LHCN-M2 (cell line): ENCODE data around the gene OTUB2. TPM values are rescaled to one million over a fixed set of nuclear protein-coding genes. Genes with fewer than 3 reads are reported as not detected.
A peak's percentile ranks its signal among the peaks of the same experiment; 100 is the strongest.
"Not testable (repeated sequence)": the region's sequence is repeated elsewhere in the genome, so short reads cannot be mapped to it uniquely, and the experiment has no call there.

ENCODE experiments used
- DNase-seq: peaks from one replicate; pipeline ENCODE4 v3.0.0-alpha.2; 2012; ENCODE audit warnings: low read depth
- total RNA-seq: library from RNA; depleted of rRNA; stranded (reverse); fragments of >200 nt; gene quantifications from 2 replicates; pipeline ENCODE4 v1.2.3, GENCODE V29; 2014

The OTUB2 gene
- total RNA-seq, 1 experiment from 2014 or later: 0.69 TPM

DNA sequence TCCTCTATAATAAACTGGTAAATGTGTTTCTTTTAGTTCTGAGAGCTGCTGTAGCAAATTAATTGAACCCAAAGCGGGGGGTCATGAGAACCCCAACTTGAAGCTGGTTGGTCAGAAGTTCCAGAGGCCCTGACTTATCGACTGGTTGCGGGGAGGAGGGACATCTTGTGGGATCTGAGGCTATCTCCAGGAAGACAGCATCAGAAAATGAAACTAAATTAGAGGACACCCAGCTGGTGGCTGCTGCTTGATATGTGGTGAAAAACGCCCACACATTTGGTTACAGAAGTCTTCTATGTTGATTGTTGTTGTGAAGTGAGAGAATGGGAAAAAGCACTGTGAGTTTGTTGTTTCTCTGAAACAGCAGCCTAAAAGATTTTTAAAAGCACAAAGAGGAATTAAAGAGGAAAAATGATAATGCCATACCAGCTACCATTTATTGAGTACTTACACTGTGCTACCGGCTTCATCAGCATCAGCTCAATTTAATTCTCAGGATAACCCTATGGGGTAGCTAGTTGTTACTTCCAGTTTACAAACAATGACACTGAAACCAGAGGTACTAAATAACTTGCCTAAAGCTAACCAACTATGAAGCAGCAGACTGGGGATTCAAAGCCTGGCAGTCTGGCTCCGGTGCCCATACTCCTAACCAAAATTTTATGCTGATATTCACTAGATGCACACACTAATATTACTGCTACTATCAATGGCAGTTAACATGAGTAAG, 30.6 kb downstream of the OTUB2 start:
- no peak for DNase-seq

DNA sequence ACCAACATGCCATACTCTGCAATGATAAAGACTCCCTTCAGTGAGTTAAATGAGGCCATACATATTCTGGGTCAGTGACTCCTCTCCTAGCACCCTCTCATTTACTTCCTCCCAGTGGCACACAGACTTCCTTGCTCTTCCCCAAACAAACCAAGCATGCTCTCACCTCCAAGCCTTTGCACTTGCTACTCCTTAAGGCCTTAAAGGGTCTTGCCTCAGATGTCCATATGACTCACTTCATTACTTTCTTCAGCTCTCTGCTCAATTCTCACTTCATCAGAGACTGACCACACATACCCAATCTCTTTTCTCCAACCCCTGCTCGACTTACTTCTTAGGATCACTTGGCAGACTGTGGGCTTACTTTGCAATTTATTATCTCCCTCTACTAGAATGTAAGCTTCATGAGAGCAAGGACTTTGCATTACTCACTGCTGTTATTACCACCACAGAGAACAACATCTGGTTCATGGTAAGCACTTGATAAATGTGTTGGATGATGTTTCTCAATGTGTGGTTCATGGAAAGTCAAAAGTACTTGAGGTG, 32.1 kb downstream of the OTUB2 start:
- no peak for DNase-seq

DNA sequence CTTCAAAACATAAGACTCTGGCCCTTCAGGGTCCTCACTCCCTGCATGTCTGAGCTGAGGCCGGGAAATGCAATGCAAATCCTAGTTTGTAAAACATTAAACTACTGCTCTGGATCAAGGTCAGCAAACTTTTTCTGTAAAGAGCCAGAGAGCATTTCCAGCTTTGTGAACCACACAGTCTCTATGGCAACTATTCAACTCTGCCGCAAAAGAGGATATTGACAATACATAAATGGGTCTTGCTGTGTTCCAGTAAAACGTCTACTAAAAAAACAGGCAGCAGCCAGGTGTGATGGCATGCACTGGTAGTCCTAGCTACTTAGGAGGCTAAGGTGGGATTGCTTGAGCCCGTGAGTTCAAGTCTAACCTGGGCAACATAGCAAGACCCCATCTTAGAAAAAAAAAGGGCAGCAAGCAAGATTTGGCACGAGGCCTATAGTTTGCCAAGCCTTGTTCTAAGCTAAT, 32.6 kb downstream of the OTUB2 start:
- no peak for DNase-seq

DNA sequence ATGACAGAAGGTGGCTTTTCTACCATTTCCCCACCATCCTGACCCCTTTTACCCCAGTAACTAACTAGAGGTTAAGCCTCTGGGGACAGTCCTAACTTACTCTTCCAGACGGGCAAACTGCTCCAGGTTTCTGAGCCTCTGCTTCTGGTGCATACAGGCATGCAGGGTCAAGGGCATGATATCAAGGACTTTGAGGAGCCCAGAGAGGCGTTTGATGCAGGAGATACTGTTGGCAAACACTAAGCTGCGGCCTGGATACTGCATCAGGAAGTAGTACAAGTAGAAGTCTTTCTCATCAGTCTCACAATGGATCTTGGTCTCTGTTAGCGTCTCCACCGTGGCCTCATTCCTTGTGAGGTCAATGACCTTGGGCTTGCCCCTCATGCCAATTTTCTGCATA, 33.9 kb downstream of the OTUB2 start:
- no peak for DNase-seq

DNA sequence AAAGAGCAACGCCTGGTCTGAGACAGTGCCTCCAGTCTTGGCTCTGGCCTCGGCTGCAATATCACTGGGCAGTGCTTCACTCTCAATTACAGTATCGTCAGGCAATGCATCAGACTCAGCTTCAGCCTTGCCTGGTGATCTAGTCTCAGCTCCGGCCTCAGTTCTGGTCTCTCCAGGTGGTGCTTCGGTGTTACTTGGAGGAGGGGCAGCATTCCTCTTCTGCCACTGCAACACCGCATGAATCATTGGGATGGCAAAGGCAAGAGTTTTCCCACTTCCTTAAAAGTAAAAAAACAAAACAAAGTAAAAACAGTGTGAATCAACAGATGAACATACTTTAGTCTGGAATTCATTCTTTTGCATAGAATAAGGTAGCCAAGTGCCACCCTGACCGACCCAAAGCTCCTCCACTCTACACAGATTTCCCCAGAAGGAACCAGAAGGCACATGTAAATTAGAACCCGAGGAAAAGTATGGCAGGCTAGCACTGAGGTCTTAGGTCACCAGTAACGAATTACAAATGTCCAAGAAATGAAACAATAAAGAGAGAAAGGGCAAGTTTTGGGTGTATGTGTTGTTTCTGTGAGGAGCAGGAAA, 36.3 kb downstream of the OTUB2 start:
- DNase-seq: peak; percentile 45

DNA sequence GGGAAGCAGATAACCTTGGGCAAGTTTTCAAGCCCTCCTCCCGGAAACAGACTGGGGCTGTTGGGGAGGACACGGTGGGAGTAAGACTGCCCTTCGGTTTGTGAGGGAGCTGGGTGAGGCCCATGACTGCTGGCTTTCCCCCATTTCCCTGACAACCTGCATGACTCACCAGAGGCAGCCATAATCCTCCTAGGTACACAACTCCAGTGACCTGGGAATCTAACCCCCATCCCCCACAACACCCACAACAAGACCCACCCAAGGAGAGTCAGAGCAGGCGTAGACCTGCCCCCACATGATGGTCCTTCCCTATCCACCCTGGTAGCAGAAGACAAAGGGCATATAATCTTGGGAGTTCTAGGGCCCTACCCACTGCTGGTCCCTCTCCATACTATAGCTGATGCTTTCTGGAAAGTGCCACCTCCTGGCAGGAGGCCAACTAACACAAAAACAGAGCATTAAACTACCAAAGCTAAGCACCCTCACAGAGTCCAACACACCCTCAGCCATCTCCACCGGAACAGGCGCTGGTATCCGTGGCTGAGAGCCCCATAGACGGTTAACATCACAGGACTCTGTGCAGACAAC, 40.0 kb downstream of the OTUB2 start:
- no peak for DNase-seq

DNA sequence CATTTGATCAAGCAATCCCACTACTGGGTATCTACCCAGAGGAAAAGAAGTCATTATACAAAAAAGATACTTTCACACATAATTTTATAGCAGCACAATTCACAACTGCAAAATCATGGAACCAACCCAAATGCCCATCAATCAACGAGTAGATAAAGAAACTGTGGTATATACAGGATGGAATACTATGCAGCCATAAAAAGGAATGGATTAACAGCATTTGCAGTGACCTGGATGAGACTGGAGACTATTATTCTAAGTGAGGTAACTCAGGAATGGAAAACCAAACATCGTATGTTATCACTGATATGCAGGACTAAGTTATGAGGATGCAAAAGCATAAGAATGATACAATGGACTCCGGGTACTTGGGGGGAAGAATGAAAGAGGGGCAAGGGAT, 45.9 kb downstream of the OTUB2 start:
- DNase-seq: not testable (repeated sequence)

DNA sequence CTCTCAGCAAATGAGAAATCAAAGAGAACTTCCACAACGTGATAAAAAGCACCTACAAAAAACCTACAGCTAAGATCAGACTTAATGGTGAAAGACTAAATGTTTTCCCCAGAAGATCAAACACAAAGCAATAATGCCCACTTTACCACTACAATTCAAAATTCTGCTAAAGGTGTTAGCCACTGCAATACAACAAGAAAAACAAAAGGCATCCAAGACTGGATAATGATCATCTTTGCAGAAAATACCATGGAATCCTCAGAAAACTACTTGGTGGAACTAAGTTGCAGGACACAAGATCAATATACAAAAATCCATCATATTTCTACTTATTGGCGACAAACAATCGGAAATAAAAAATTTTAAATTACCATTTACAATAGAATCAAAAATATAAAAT, 48.4 kb downstream of the OTUB2 start:
- no peak for DNase-seq

DNA sequence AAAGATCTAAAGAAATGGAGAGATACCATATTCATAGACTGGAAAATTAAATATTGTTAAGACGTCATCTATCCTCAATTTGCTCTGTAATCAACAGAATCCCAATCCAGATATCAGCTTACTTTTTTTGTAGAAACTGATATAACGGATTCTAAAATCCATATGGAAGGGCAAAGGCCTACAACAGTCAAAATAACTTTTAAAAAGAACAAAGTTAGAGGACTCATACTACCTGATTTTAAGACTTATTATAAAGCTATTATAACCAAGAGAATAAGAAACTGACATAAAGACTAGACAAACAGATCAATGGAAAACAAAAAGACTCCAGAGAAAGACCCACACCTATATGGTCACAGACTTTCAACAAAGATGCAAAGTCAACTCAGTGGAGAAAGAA, 48.9 kb downstream of the OTUB2 start:
- DNase-seq: no peak

DNA sequence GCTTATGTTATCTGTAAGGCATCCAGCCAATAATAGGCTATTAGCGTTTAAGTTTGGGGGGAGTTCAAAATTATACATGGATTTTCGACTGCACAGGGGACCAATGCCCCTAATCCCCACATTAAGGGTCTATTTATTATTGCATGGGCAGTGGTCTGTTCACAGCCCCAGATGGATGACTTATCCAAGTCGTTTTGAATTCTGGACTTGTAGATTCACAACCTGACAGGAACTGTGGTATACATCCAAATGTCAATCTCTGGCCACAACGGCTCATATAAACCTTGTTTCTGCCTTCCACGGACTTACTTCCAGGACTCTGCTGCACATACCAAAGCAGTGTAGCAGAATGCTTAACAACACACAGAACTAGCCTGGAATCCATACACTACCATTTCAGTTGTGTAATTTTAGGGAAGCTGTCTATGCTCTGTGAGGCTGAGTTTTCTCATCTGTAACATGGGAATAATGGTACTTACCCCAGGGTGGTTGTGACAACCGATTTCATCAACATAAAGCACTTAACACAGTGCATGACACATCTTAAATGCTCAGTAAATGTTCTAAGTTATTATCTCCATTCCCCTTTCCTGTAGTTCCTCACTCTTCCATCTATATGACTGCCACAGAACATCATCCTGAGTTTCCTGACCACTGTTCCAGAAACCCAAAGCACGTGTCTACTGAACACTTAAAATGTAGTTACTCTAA, 51.1 kb downstream of the OTUB2 start:
- no peak for DNase-seq

DNA sequence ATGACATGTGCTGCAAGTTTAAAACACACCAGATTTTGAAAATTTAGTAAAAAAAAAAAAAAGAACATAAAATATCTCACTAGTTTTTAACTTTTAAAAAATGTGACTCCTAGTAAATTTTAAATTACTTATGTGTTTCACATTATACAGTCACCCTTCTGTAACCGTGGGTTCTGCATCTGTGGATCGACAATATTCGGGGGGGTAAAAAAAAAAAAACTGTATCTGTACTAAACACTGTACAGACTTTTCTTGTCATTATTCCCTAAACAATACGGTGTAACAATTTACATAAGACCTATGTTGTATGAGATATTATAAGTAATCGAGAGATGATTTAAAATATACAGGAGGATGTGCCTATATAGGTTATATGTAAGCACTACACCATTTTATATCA, 51.7 kb downstream of the OTUB2 start:
- no peak for DNase-seq

DNA sequence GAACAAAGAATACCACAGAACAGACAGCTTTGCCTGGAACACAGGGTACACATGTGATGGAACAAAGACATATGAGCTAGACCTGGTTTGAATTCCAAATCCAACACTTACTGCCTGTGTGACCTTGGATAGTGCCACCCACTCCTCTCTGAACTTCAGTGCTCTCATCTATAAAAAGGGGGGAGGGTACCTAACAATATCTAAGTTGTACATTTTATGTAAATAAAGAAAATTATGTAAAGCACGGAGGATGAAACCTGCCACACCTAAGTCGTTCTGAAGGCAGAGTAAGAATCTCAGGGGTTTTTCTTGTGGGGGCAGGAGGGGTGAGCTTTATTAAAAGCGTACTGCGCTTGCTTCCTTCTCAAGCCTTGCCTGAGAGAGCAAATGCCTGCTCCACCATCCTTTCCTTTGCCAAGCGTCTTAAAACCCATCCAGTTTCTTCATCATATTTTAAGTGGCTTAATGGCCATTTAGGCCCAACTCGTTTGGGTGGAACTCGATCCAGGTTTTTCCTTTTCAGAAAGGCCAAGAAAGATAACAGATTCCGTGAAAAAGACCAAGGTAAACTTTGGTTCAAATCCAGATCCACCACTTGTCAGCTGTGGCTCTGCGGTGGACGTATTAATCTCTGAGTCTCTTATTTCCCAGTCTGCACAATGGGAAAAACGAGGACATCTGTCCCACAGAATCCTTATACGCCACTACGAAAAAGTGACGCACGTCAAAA, 53.9 kb downstream of the OTUB2 start:
- DNase-seq: peak; percentile 64

DNA sequence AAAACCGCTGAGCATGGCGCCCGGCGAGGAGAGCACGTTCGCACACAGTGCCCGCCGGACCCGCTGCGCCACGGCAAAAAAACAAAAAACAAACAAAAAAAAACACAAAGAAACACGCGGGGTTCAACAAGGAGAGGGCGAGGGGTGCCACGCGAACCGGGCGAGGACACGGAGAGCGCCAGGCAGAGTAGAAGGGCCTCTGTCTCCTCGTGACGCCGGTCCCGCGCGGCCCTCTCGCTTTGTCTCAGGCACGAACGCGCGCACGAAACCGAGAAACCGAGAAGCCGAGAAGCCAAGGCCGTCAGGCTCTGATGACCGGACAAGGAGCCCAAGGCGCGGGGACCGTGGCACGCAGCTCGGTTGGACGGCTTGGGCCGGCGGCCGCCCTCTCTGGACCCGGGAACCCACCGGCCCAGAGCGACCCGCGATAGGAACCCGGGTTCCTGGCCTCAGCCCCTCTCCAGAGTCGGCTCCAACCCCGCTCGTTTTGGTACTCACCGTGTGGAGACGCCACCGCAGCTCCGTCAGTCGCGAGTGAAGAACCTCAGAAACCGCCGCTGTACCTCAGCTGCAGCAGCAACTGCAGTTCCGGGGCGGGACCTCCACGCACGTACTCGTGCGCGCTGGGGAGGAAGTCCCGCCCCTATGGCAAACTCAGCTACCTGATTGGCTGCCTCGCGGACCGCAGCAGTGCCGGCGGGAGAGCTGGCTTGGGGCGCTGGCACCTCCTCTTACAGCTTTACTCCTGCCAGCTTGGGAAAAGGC, 54.7 kb downstream of the OTUB2 start, which contains the start of the genes DDX24 and IFI27L1:
DDX24 (minus strand) TSS at position 582 of the 765 bp plus-strand sequence. CDS start 1,460 bp downstream, outside the sequence.
IFI27L1 (plus strand) TSS at position 690 of the 765 bp plus-strand sequence. CDS start 15,628 bp downstream, outside the sequence.
- peak; percentile 89 for DNase-seq

DNA sequence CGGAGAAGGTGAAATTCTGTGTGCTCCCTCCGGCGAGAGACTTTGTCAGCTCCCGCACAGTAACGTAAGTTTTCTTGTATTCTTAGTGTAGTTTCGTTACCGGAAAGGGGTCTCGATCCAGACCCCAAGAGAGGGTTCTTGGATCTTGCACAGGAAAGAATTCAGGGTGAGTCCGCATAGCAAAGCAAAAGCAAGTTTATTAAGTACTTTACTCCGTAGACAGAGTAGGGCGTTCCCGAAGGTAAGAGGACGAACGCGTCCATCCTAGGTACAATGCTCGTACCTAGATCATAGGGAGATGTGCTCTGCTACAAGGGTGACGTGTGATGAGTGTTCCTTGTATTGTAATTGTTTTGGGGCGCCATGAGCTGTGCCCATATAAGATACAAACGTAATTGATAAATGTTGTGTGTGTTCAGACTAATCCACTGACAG, 55.3 kb downstream of the OTUB2 start:
- DNase-seq: peak; percentile 8

DNA sequence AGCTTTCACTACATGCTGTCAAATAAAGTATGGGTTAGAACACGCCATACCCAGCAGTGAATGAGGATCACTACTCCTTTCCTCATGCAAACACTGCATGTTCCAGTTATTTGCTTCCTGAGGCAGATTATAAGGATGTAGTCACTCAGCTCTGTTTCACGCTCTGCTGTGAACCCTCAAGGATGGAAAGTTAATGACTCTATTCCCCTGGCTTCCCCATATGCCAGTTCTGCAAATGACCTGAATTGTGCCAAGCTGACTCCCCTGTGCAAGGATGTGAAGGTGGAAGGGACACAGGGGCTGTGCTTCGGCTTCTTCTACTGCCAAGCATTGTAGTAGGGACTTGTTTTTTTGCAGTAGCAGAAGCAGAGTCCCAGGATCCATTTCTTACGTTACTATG, 61.8 kb downstream of the OTUB2 start:
- no peak for DNase-seq

DNA sequence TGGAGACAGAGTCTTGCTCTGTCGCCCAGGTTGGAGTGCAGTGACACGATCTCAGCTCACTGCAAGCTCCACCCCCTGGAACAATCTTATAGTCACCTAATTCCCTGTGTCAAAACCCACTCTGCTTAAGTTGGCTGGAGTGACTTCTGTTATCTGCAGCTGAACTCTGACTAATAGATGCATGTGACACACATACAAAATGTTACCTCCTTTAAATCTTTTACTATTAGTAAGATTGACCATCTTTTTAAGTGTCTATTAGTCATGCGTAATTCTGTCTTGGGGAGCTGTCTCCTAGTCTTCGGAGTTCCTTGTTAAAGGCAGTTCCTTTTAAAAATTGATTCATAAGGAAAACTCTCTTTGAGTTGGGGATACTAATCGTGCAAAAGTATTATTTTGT, 62.4 kb downstream of the OTUB2 start:
- DNase-seq: peak; percentile 16

DNA sequence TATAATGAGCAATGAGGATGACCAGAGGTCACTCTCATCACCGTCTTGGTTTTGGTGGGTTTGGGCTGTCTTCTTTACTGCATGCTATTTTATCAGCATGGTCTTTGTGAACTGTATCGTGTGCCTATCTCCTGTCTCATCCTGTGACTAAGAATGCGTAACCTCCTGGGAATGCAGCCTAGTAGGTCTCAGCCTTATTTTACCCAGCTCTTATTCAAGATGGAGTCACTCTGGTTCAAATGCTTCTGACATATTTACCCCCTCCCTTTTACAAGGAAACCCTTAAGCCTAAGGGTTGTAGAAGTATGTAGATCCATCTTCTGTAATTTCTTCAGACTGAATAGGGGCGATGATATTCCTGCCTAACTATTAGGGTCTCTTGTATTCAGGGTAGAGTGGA, 63.3 kb downstream of the OTUB2 start:
- no peak for DNase-seq

DNA sequence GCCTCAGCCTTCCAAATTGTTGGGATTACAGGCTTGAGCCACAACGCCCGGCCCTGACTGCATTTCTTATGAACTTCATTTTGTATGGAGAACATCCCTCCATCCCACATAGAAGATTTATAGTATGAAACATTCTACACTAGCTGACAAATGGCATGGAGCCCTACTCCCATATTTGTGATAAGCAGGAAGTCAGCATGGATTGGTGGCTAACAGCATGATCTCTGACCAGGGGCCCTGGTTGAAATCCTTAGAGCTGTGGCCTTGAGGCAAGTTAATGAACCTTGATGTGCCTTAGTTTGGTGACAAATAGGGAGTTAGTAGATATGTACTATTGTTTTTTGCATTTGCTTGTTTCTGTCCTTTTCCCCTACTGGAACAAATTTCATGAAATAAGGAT, 67.3 kb downstream of the OTUB2 start:
- no peak for DNase-seq

DNA sequence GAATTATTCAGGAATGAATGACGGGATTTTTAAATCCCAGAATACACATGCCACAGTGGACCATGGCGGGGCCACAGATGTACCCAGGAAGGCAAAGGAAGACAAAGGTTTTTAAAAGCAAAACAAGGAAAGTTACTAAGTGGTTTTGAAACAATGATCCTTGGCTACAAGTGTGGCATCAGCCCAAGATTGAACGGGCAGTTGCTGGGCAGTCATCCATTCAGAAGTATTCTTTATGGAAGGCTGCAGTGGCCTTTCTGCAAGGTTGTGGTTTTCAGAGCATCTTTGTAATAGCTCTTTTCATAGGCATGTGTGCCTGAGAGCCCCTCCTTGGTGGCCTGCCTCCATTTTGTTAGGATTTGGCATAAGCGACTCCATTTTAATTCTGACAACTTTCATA, 71.0 kb downstream of the OTUB2 start:
- DNase-seq: no peak
